SK-N-SH treated with all-trans-retinoic acid at 6 μM for 48 hours (cell line): ENCODE measurements around the gene TLCD2.

Experiments used
- ATAC-seq: fragments of 200-7000 bp; cut with Tn5 transposase; 3 replicates; pipeline ENCODE4 v1.9.1; 2020; ENCODE audit warnings: mild to moderate bottlenecking, moderate library complexity
- ARNTL ChIP-seq: fragments of 450-650 bp; formaldehyde crosslinking; IDR thresholded peaks from 2 replicates; pipeline ENCODE4 v1.5.0; 2020; ENCODE audit warnings: low read depth, mild to moderate bottlenecking, moderate library complexity, borderline replicate concordance
- BACH2 ChIP-seq: fragments of 250-450 bp; sonication (Bioruptor Pico); IDR thresholded peaks from 2 replicates; pipeline ENCODE4 v1.9.0; 2021; ENCODE audit warnings: mild to moderate bottlenecking, borderline replicate concordance
- ESRRG ChIP-seq: fragments of 250-450 bp; sonication (Bioruptor Pico); IDR thresholded peaks from 2 replicates; pipeline ENCODE4 v1.6.1; 2021; ENCODE audit warnings: mild to moderate bottlenecking
- GLIS3 ChIP-seq: fragments of 250-450 bp; sonication (Bioruptor Pico); IDR thresholded peaks from 2 replicates; pipeline ENCODE4 v1.5.0; 2020; ENCODE audit warnings: mild to moderate bottlenecking, moderate library complexity
- OSR1 ChIP-seq: fragments of 250-450 bp; sonication (Bioruptor Pico); IDR thresholded peaks from 2 replicates; pipeline ENCODE4 v1.8.0; 2022; ENCODE audit warnings: moderate library complexity, mild to moderate bottlenecking, inconsistent platforms
- PPARA ChIP-seq: fragments of 250-450 bp; sonication (Bioruptor Pico); IDR thresholded peaks from 2 replicates; pipeline ENCODE4 v1.5.0; 2020; ENCODE audit warnings: mild to moderate bottlenecking, borderline replicate concordance
- RARB ChIP-seq: fragments of 250-450 bp; sonication (Bioruptor Pico); IDR thresholded peaks from 2 replicates; pipeline ENCODE4 v1.8.0; 2021; ENCODE audit warnings: mild to moderate bottlenecking, moderate library complexity
- SNAI2 ChIP-seq: fragments of 250-450 bp; sonication (Bioruptor Pico); IDR thresholded peaks from 2 replicates; pipeline ENCODE4 v1.5.0; 2020; ENCODE audit warnings: mild to moderate bottlenecking, moderate library complexity
- TCF4 ChIP-seq: fragments of 250-450 bp; sonication (Bioruptor Pico); IDR thresholded peaks from 2 replicates; pipeline ENCODE4 v1.8.0; 2021; ENCODE audit warnings: mild to moderate bottlenecking, moderate library complexity, borderline replicate concordance
- TOX ChIP-seq: fragments of 250-450 bp; sonication (Bioruptor Pico); IDR thresholded peaks from 2 replicates; pipeline ENCODE4 v1.8.0; 2021; ENCODE audit warnings: mild to moderate bottlenecking, moderate library complexity, borderline replicate concordance
- ZFP3 ChIP-seq: fragments of 250-450 bp; sonication (Bioruptor Pico); IDR thresholded peaks from 2 replicates; pipeline ENCODE4 v1.5.0; 2020; ENCODE audit warnings: mild to moderate bottlenecking, moderate library complexity
- ZNF70 ChIP-seq: fragments of 450-650 bp; formaldehyde crosslinking; IDR thresholded peaks from 2 replicates; pipeline ENCODE4 v1.5.0; 2020; ENCODE audit warnings: mild to moderate bottlenecking, moderate library complexity
- ZNF8 ChIP-seq: fragments of 450-650 bp; formaldehyde crosslinking; IDR thresholded peaks from 2 replicates; pipeline ENCODE4 v1.5.0; 2020; ENCODE audit warnings: mild to moderate bottlenecking, moderate library complexity
- TF ChIP-seq, protein P1 (sequence below): fragments of 250-450 bp; sonication (Bioruptor Pico); IDR thresholded peaks from 2 replicates; pipeline ENCODE4 v1.5.1; 2021; ENCODE audit warnings: mild to moderate bottlenecking, moderate library complexity
- TF ChIP-seq, protein P2 (sequence below): fragments of 250-450 bp; sonication (Bioruptor Pico); IDR thresholded peaks from 2 replicates; pipeline ENCODE4 v1.5.0; 2020; ENCODE audit warnings: mild to moderate bottlenecking, moderate library complexity
- TF ChIP-seq, protein P3 (sequence below): fragments of 250-450 bp; sonication (Bioruptor Pico); IDR thresholded peaks from 2 replicates; pipeline ENCODE4 v1.8.0; 2020; ENCODE audit warnings: mild to moderate bottlenecking, moderate library complexity, borderline replicate concordance
- TF ChIP-seq, protein P4 (sequence below): fragments of 250-450 bp; sonication (Bioruptor Pico); IDR thresholded peaks from 2 replicates; pipeline ENCODE4 v1.5.1; 2020; ENCODE audit warnings: low read depth, mild to moderate bottlenecking, moderate library complexity

TLCD2 gene

DNA sequence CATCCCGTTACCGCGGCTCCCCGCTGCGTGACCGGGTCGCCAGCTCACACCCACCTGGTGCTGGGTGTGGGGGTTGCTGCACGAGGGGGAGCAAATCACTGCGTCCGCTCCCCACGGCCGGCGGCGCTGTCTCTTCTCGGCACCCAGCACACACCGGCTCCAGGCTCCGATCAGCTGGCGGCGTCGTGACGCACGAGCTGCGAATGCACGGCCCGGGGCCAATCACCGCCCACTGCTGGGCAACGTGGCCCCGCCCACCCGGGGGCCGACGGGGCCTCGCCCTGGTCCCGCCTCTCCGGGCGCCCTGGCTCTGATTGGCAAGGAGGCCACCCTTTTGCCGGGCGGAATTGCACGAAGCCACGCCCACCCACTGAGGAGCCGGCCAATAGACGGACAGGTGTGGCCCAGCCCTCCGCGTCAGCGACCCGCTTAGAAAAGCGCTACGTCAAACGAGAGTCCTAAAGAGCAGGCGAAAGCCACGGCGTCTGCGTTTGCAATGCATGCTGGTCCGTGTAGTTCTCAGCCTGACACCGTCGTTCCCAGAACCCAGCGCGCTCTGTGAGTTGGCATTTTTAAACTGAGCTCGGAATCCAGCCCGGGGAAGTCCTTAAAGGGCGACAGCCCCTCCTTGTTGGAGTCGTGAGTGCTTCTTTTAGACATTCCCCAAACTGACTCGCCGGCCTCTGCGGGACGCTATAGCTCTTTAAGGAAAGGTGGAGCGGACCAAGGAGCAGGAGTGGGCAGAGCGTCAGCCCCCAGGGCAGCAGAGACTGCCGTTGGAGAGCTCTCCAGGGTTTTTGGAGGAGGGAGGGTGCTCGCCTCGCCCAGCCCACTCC is 6.1 kb upstream of the TLCD2 start:
- no peak for TF ChIP-seq ZNF70 (CRISPR knock-in tag)
- peak; percentile 27; the same call in 1 of the 2 replicates for TF ChIP-seq GLIS3
- TF ChIP-seq OSR1 (CRISPR knock-in tag) = no peak
- no peak for TF ChIP-seq ZNF8
- TF ChIP-seq RARB (CRISPR knock-in tag) = no peak
- TF ChIP-seq TOX (CRISPR knock-in tag) = no peak
- TF ChIP-seq BACH2 = no peak
- TF ChIP-seq SNAI2 (CRISPR knock-in tag) = no peak
- TF ChIP-seq, protein P1, sequence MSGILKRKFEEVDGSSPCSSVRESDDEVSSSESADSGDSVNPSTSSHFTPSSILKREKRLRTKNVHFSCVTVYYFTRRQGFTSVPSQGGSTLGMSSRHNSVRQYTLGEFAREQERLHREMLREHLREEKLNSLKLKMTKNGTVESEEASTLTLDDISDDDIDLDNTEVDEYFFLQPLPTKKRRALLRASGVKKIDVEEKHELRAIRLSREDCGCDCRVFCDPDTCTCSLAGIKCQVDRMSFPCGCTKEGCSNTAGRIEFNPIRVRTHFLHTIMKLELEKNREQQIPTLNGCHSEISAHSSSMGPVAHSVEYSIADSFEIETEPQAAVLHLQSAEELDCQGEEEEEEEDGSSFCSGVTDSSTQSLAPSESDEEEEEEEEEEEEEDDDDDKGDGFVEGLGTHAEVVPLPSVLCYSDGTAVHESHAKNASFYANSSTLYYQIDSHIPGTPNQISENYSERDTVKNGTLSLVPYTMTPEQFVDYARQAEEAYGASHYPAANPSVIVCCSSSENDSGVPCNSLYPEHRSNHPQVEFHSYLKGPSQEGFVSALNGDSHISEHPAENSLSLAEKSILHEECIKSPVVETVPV (CRISPR knock-in tag) = peak; percentile 79; the same call in 1 of the 2 replicates
- ATAC-seq = peak; percentile 76

DNA sequence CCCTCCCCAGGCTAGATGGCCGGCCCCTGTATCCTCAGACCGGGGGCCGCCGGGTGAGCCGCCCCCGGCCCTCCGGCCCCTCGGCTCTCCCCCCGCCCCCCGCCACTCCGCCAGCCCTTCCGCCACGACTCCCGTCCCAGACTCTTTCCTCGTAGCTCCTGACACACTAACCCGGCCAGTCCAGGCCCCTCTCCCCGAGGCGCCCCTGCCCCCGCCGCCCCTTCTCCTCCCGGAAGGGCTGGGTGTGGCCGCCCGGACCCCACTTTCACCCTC is 5.6 kb upstream of the TLCD2 start:
- TF ChIP-seq TCF4 (CRISPR knock-in tag) (no peak), ESRRG (CRISPR knock-in tag) (no peak), BACH2 (no peak), PPARA (CRISPR knock-in tag) (no peak)
- TF ChIP-seq, protein P2, sequence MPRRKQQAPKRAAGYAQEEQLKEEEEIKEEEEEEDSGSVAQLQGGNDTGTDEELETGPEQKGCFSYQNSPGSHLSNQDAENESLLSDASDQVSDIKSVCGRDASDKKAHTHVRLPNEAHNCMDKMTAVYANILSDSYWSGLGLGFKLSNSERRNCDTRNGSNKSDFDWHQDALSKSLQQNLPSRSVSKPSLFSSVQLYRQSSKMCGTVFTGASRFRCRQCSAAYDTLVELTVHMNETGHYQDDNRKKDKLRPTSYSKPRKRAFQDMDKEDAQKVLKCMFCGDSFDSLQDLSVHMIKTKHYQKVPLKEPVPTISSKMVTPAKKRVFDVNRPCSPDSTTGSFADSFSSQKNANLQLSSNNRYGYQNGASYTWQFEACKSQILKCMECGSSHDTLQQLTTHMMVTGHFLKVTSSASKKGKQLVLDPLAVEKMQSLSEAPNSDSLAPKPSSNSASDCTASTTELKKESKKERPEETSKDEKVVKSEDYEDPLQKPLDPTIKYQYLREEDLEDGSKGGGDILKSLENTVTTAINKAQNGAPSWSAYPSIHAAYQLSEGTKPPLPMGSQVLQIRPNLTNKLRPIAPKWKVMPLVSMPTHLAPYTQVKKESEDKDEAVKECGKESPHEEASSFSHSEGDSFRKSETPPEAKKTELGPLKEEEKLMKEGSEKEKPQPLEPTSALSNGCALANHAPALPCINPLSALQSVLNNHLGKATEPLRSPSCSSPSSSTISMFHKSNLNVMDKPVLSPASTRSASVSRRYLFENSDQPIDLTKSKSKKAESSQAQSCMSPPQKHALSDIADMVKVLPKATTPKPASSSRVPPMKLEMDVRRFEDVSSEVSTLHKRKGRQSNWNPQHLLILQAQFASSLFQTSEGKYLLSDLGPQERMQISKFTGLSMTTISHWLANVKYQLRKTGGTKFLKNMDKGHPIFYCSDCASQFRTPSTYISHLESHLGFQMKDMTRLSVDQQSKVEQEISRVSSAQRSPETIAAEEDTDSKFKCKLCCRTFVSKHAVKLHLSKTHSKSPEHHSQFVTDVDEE = no peak
- TF ChIP-seq, all 23 proteins: peak for 0
- no peak for ATAC-seq

DNA sequence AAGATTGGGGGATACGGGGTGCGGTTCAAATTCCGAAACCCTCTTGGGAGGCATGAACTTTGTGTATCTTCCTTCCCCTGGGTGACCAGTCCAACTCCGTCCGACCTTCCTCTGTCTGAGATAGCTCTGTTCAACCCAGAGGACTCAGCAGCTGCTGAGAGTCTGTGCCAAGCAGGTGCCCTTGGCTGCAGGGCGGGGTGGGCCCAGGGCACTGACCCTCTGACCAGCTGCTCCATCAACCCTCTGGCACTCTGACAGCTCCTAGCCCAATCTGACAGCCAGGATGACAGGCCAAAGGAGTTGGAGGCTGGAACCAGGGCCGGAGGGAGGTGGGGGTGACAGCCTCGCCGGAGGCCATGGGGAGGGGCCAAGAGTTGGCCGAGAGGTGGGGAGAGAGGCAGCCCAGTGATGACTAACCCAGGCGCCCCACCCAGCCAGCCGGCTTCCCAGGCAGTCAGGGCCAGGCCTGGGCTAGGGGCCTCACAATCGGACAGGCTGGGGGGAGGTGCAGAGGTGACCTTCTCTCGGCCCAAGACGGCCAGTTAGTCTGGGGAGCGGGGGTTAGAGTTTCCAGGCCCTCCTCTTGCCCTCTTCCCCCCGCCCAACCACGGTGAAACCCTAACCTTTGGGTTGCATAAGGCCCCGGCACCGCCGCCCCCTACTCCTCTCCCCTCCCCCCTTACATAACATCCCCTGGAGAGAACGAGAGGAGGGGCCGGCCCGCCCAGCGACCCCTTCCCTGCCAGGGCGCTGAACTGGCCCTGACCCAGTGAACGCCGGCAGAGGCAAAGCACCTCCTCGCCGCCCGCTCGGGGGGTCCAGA is 5.0 kb upstream of the TLCD2 start:
- TF ChIP-seq, protein P2 = no peak
- TF ChIP-seq, protein P1 (CRISPR knock-in tag) = no peak
- TF ChIP-seq ZFP3 (CRISPR knock-in tag) = 0 out of 2 replicates have a peak, but pooled peaks have one; percentile 34
- TF ChIP-seq ARNTL (CRISPR knock-in tag) = no peak
- TF ChIP-seq, protein P3, sequence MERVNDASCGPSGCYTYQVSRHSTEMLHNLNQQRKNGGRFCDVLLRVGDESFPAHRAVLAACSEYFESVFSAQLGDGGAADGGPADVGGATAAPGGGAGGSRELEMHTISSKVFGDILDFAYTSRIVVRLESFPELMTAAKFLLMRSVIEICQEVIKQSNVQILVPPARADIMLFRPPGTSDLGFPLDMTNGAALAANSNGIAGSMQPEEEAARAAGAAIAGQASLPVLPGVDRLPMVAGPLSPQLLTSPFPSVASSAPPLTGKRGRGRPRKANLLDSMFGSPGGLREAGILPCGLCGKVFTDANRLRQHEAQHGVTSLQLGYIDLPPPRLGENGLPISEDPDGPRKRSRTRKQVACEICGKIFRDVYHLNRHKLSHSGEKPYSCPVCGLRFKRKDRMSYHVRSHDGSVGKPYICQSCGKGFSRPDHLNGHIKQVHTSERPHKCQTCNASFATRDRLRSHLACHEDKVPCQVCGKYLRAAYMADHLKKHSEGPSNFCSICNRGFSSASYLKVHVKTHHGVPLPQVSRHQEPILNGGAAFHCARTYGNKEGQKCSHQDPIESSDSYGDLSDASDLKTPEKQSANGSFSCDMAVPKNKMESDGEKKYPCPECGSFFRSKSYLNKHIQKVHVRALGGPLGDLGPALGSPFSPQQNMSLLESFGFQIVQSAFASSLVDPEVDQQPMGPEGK (CRISPR knock-in tag) = peak; percentile 56; the same call in 1 of the 2 replicates
- TF ChIP-seq, protein P4, sequence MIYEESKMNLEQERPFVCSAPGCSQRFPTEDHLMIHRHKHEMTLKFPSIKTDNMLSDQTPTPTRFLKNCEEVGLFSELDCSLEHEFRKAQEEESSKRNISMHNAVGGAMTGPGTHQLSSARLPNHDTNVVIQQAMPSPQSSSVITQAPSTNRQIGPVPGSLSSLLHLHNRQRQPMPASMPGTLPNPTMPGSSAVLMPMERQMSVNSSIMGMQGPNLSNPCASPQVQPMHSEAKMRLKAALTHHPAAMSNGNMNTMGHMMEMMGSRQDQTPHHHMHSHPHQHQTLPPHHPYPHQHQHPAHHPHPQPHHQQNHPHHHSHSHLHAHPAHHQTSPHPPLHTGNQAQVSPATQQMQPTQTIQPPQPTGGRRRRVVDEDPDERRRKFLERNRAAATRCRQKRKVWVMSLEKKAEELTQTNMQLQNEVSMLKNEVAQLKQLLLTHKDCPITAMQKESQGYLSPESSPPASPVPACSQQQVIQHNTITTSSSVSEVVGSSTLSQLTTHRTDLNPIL = no peak

More for the DNA sequence above, 5.0 kb upstream of the TLCD2 start:
- peak; percentile 55 for ATAC-seq
